Parathyroid adenoma (tissue), 2 donors: Measurements from ENCODE around the gene SYT7.

Source experiments
- H2AFZ ChIP-seq: fragments of 300-600 bp; sonication (generic); one replicate; pipeline ENCODE4 v1.7.0; 2017; ENCODE audit warnings: antibody characterized with exemption, mild to moderate bottlenecking
- H3K27ac ChIP-seq: fragments of 300-600 bp; sonication (generic); one replicate; pipeline ENCODE4 v1.7.0; 2017
- H3K27me3 ChIP-seq: fragments of 300-600 bp; sonication (generic); one replicate; pipeline ENCODE4 v1.7.0; 2017; ENCODE audit warnings: low read length; ENCODE audit not compliant: control insufficient read depth, insufficient read depth
- H3K36me3 ChIP-seq: fragments of 300-600 bp; sonication (generic); one replicate; pipeline ENCODE4 v1.7.0; 2017; ENCODE audit warnings: low read length; ENCODE audit not compliant: control insufficient read depth, insufficient read depth
- H3K4me1 ChIP-seq: fragments of 300-600 bp; sonication (generic); one replicate; pipeline ENCODE4 v1.7.0; 2017; ENCODE audit warnings: control low read depth
- H3K4me2 ChIP-seq: fragments of 300-600 bp; sonication (generic); one replicate; pipeline ENCODE4 v1.7.0; 2017; ENCODE audit warnings: low read length
- H3K4me3 ChIP-seq: fragments of 300-600 bp; sonication (generic); one replicate; pipeline ENCODE4 v1.7.0; 2017; ENCODE audit warnings: low read depth, low read length
- H3K79me2 ChIP-seq: fragments of 300-600 bp; sonication (generic); one replicate; pipeline ENCODE4 v1.7.0; 2017; ENCODE audit warnings: control low read depth
- H3K9ac ChIP-seq: fragments of 300-600 bp; sonication (generic); one replicate; pipeline ENCODE4 v1.7.0; 2017; ENCODE audit warnings: mild to moderate bottlenecking
- H3K9me3 ChIP-seq: fragments of 300-600 bp; sonication (generic); one replicate; pipeline ENCODE4 v1.7.0; 2017; ENCODE audit warnings: low read length; ENCODE audit not compliant: control insufficient read depth
- TF ChIP-seq, protein P1 (sequence below): fragments of 300-600 bp; sonication (generic); IDR thresholded peaks from one replicate; pipeline ENCODE4 v1.7.0; 2017; ENCODE audit warnings: antibody characterized with exemption, mild to moderate bottlenecking
- donor health status: primary hyperparathyroidism.

SYT7 gene

DNA sequence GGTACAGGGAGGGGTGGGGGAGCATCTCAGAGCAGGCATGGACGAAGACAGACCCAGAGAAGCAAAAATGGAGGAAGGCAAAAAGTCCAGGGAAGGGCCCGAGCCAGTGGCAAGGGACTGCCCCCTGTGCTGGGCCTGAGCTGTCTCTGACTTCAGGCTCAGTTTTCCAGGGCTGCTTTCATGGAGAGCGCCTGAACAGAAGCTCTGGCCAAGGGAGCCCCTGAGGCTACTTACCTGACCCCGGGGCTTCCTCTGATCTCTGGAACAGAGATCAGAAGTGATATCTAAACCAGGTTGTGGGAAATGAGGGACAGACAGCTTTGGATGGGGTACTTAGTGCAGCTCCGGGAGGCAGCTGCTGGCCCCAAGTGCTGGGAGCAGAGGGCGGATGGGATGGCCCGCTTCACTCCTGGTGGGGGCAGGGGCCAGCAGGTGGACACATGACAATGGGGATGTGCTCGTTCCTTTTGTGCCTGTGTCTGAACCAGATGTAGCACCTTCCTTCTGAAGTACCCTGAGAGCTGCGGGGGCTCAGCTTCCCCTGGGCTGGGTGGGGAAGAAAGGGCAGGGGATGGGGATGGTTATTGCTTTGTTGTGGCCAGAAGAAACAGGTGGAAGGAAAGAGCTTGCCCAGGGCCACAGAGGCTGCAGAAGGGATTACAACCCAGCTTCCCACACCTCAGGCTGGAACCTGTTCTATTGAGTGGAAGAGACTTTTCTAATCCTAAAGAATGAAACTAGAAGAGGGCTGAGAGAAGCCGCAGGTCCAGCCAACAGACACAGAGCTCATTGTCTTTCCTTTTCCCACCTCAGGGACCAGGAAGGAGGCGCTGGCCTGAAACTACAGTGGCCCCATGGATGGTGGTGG is 66.6 kb downstream of the SYT7 start:
- no peak overlapping the region for H2AFZ ChIP-seq
- no peaks in the 10 kb centered on the region for H3K36me3 ChIP-seq
- H3K4me1 ChIP-seq: peaks cover 25% of the 10 kb centered on the region
- TF ChIP-seq, protein P1, sequence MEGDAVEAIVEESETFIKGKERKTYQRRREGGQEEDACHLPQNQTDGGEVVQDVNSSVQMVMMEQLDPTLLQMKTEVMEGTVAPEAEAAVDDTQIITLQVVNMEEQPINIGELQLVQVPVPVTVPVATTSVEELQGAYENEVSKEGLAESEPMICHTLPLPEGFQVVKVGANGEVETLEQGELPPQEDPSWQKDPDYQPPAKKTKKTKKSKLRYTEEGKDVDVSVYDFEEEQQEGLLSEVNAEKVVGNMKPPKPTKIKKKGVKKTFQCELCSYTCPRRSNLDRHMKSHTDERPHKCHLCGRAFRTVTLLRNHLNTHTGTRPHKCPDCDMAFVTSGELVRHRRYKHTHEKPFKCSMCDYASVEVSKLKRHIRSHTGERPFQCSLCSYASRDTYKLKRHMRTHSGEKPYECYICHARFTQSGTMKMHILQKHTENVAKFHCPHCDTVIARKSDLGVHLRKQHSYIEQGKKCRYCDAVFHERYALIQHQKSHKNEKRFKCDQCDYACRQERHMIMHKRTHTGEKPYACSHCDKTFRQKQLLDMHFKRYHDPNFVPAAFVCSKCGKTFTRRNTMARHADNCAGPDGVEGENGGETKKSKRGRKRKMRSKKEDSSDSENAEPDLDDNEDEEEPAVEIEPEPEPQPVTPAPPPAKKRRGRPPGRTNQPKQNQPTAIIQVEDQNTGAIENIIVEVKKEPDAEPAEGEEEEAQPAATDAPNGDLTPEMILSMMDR: no peak
- H3K4me2 ChIP-seq: no peak overlapping the region
- no peaks in the 10 kb centered on the region for H3K79me2 ChIP-seq
- no peak overlapping the region for H3K4me3 ChIP-seq
- no peak overlapping the region for H3K27ac ChIP-seq
- H3K27me3 ChIP-seq: no peaks in the 10 kb centered on the region
- no peaks in the 10 kb centered on the region for H3K9me3 ChIP-seq
- H3K9ac ChIP-seq: no peak overlapping the region

DNA sequence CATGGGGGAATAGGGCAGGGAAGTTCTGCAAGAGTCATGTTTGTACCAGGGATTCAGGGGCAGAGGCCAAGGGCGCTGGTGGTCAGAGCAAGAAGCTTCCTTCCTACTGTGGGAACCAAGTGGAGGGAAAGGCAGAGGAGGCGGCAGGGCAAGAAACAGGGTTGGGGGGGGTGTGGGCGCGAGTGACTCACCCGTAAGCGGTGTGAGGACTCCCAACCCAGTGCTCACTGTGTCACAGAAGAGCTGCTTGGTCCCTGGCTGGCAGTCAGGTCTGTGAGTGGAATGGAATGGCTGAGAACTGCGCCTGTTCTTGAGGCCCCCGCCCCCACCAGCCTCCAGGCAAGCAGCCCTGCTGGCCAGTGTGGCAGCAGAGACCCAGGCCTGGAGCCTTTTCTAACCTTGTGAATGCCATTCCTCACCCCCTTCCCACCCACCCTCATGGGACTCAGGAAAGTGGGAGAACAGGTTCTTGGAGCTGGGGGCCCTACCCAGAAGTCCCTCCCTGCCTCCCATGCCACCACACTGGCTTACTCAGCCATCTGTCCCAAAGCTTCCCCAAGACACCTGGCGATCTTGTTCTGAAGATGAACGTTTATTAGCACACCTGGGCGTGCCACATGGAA is 67.6 kb downstream of the SYT7 start:
- Histone ChIP-seq H3K9me3 (no peaks in the 10 kb centered on the region), H2AFZ (no peak overlapping the region), H3K4me2 (no peak overlapping the region), H3K4me3 (no peak overlapping the region), H3K4me1 (peaks cover 25% of the 10 kb centered on the region), H3K27me3 (no peaks in the 10 kb centered on the region), H3K79me2 (no peaks in the 10 kb centered on the region), H3K27ac (peak overlapping the region; percentile 75), H3K9ac (no peak overlapping the region), H3K36me3 (no peaks in the 10 kb centered on the region)
- TF ChIP-seq, protein P1: no peak

GRCh38 chr11:61512435-61512834 is 68.4 kb downstream of the SYT7 start:
- Histone ChIP-seq H3K27ac (peak overlapping the region; percentile 75), H3K4me1 (peaks cover 28% of the 10 kb centered on the region), H3K9me3 (no peaks in the 10 kb centered on the region), H2AFZ (no peak overlapping the region), H3K79me2 (no peaks in the 10 kb centered on the region), H3K27me3 (no peaks in the 10 kb centered on the region), H3K4me3 (no peak overlapping the region), H3K4me2 (no peak overlapping the region), H3K36me3 (no peaks in the 10 kb centered on the region), H3K9ac (no peak overlapping the region)
- TF ChIP-seq, protein P1: no peak

DNA sequence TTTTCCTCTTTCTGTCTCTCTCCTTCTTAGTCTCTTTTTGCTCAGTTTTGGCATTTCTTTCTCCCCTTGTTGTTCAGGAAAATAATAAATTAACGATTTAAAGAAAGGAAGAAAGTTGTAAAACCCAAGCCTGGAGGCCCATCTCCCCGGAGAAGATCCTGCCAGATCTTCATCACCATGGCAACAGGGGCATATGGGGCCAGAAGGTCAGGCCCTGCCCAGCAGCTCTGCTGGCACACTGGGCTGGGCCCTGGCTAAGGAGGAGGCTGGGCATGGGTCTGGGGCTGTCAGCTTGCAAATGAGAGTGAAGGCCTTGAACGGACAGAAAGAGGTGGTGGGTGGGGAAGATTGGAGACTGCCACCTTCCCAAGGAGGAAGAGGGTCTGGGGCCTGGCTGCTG is 69.5 kb downstream of the SYT7 start:
- peak overlapping the region; percentile 19 for H2AFZ ChIP-seq

More for the DNA sequence above, 69.5 kb downstream of the SYT7 start:
- H3K9ac ChIP-seq: no peak overlapping the region
- no peak overlapping the region for H3K4me2 ChIP-seq
- H3K36me3 ChIP-seq: no peaks in the 10 kb centered on the region
- H3K79me2 ChIP-seq: no peaks in the 10 kb centered on the region
- no peak overlapping the region for H3K4me3 ChIP-seq
- H3K4me1 ChIP-seq: peaks cover 25% of the 10 kb centered on the region
- no peaks in the 10 kb centered on the region for H3K27me3 ChIP-seq
- TF ChIP-seq, protein P1: no peak
- no peaks in the 10 kb centered on the region for H3K9me3 ChIP-seq
- H3K27ac ChIP-seq: peak overlapping the region; percentile 75
